ENCODE measurements around the gene PCBP3.

Gene PCBP3

DNA sequence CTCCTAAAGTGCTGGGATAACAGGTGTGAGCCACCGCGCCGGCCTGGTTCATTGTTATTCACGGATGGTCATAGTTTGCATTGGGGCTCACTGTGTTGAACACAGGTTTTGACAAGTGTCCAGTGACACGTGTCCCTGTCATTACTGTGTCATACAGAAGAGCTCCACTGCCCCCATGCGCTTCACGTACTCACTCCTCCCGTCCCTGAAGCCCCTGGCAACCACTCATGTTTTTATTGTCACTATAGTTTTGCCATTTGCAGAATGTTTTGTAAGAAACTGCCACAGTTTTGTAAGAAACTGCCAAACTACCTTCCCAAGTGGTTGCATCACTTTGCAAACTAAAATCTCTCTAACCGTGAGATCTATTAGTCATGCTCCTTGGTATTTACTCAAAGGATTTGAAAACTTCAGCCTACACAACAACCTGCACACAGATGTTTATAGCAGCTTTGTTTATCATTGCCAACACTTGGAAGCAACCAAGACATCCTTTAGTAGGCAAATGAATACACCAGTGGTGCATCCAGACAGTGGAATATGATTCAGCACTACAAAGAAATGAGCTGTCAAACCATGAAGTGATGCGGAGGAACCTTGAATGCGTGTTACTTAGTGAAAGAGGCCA is 174.9 kb downstream of the PCBP3 start:
- no peak for DNase-seq

DNA sequence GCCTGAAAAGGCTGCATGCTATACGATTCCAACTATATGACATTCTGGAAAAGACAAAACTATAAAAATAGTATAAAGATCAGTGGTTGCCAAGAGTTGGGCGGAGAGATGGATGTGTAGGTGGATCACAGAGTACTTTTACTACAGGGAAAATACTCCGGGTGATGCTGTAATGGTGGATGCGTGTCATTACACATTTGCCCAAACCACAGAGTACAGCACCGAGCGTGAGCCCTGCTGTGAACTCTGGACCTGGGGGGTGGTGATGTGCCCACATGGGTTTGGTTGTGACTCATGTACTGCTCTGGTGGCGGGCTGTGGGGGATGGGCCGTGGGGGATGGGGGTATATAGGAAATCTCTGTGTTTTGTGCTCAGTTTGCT is 175.4 kb downstream of the PCBP3 start:
- no peak for DNase-seq

DNA sequence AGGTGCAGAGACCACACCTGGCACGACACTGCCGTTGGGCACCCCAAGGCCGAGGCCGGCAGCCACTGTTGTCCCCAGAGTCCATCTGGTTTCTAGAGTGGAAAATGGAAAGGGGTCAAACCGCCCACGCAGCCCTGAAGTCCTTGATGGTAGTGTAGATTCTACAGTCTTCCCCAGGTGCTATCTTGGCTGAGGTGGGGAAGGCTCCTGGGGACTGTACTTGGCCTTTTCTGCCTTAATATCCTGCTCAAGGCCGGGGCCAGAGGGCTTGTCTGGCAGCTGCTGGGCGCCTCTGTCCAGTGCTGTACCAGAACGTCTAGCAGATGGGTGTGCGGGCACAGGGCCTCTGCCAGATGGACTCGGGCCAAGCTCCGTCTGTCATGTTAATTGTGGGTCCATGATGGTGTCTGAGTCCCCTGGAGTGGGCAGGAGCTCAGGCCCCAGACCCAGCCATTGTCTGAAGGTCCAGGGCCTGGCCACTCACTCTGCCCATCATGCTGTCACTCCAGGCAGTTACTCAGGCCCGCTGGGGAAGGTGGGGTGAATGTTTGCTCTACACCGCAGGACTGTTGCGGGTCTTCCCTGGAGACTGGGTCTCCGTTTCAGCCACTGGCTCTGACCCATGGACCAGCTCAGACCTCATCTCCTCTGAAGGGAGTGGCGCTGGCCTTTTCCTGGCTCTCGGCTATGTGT is 176.1 kb downstream of the PCBP3 start:
- DNase-seq, result peak; percentile 58

DNA sequence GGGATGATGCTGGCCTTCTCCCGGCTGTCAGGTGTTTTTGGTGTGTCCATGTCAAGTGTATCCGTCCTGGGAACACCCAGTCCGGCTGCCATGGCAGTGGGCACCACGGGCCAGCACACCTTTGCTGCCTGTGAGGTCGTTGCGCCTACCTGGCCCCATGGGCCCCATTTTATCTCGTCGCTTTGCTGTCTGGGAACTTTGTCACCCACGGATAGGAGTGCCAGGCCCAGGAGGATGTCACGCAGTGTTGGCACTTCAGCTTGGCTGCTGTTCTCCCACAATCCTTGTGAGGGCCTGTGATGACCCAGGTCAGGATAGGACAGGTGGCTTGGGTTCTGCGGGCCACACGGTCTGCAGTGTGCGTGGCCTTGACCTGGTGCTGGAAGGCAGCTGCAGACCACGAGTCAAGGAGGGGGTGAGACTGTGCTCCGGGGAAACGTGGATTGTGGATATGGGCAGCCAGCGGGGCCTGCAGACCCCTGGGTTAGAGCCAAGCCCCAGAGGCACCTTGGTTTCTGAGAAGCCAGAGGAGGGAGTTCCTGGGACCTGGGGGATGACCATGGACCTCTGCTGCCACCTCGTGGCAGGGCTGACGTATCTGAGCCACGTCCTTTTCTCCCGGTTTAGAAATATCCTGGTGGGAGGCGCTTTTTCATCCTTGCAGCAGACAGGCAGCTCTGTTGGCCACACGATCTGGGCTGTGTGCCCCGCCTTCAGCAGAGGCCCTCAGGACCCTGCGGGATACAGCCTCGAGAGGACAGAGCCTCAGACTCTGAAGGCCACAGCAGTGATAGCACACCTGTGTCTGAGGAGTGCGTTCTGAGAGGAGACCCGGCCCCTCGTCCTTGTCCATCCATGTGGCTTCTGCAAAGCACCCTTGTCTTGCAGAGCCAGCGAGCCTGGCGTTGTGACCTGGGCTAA is 176.9 kb downstream of the PCBP3 start:
- DNase-seq, result peak; percentile 91

DNA sequence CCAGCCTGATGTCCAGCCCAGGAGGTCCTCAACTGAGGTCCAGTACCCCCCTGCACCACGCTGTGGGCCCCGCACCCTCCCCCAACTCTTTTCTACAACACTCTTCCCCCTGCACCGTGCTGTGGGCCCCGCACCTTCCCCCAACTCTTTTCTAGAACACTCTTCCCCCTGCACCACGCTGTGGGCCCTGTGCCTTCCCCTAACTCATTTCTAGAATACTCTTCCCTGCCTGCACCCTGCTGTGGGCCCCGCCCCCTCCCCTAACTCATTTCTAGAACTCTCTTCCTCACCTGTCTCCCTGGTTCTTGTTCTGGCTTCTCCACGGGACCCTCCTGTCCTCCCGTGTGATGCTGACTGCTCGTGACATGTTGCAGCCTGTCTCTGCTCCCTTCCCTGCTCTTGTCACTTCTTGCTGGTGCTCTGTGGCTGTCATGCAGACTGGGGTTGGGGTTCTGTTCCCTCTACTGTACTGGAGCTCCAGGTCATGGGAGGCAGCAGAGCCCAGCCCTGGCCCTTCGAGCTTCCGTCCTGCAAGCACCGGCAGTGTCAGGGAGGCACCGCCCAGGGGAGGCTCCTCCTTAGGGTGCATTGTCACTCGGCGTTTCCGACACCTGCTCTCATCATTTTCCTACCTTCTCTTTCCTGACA is 177.9 kb downstream of the PCBP3 start:
- DNase-seq, result no peak

DNA sequence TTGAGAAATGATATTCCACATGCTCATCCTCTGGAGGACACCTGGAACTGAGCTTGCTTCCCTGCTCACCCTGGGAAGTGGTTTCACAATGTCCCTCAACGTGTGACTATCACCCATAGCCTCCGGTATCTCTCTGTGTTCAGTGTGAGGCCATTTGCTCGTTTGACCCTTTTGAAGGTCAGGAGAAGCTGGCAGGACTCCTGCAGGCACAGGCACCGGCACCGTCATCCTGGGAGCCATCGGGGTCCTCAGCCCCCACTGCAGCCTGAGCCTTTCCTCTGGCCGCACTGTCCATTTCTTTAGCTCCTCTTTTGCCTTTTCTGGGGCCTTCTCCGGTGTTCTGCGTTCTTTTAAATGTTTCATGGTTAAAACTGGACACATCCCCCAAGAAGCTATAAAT is 178.5 kb downstream of the PCBP3 start:
- DNase-seq, result no peak

DNA sequence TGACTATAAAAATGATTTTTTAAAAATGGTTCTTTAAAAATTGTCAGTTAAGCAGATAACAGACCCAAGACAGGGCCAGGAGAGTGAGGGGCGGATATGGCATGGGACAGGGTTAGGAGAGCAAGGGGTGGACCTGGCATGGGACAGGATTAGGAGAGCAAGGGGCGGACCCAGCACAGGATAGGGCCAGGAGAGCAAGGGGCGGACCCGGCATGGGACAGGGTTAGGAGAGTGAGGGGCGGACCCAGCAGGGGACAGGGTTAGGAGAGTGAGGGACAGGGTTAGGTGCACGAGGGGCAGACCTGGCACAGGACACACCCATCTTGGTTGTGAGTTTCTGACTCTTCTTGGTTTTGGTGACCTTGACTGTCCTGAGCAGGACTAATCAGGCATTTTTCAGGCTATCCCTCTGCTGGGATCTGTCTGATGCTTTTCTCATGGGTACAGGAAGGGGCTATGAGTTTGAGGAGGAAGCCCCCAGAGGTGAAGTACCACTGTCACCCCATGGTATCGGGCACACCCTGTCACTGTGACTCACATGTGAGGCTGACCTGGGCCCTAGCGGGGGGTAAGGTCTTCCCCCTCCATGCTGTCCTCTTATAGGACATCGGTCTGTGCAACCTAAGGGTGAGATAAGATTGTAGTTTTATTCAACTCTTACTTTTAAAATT is 179.0 kb downstream of the PCBP3 start:
- no peak for DNase-seq

DNA sequence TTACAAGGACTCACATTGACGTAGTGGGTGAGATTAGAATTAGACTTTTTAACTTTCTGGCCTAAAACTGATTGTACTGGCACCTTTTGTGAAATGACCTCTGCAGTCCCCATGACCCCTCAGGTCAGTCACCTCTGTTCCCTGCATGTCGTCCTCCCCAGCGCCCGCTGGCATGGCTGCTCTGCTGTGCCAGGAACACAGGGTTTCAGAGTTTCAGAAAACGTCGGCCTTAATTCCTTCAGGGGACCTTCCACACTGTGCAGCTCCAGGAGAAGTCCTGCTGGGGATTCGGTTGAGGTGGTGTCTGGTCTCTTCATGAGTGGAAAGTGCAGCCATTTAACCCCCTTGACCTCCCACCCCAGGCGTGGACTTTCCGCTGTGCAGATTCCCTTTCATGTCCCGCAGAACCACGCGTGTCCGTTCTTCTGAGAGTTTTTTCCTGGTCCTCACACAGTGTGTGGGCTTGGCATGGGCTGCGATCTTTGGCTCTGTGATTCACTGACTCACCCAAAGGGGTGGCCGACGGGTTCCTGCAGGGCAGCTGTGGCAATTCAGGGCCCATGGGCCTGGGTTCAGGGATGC is 179.7 kb downstream of the PCBP3 start:
- no peak for DNase-seq

DNA sequence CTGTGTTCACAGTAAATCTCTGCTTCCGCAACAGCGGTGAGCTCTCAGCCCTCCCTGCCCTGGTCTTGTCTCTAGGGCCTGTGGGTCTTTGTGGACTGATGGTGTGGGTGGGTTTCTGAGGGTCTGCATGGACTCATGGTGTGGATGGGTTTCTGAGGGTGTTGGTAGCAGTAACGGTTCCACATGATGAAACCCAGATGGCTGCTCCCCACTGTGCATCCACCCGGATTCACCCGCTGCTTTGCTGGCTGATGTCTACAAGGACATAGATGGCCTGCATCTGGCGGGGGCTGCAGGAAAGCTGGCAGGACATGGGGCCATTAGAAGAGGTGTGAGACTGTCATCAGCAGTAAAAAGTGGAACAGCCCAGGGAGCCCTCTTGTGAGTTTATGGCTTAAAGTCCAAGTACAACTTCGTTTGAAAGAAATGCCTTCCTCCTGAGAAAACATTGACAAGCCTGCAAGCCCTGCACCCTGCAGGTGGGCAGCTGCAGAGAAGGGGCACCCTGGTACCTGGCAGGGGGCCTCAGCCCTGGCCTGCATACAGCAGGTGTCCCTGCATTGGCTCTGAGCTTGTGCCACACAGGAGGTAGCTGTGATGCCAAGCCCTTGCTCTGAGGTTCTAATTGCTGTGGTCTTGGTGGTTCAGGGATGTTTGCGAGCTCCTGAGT is 181.2 kb downstream of the PCBP3 start:
- DNase-seq, result no peak

DNA sequence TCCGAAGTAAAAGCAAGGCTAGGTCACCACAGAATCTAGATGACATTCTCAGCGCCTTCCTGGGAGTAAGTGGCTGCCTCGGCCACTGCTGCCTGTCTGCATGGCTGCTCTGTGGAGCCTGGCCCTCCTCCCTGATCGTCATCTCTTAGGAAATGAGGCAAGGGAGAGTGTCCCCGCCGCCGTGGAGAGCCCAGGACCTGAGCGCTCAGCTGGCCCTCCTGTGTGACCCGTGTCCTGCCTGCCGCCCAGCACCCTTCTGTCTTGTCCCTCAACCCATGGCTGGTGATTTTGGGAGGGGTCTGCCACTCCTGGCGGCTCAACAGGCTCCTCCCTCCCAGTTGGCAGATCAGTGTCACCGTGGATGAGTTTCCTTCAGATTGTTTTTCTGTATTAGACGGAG is 181.7 kb downstream of the PCBP3 start:
- DNase-seq, result no peak

DNA sequence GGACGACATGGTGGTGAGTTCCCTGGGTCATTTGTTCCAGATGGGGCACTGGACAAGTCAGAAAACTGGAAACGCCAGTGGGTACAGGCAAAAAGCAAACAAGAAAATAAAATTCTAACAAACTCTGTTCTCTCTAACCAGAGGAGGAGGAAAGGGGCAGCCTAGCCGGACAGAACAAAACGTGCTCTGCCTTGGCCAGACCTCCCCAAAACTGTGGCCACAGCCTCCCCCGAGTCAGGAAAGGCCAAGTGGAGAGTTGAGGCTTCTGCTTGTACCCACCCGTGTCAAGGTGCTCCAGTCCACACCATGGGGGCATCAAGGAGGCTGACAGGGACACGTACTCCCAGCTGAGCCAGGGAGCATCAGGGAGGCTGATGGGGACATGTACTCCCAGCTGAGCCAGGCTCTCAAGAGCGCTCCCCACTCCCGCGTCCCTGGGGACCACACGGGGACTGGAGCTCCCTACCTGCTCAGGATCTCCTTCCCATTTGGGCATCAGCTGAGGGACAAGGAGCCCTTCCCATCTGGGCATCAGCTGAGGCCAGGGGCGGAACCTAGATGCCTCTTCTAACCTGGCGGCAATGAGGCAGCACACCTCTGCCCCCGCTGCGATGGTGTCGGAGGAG is 183.3 kb downstream of the PCBP3 start:
- no peak for DNase-seq

DNA sequence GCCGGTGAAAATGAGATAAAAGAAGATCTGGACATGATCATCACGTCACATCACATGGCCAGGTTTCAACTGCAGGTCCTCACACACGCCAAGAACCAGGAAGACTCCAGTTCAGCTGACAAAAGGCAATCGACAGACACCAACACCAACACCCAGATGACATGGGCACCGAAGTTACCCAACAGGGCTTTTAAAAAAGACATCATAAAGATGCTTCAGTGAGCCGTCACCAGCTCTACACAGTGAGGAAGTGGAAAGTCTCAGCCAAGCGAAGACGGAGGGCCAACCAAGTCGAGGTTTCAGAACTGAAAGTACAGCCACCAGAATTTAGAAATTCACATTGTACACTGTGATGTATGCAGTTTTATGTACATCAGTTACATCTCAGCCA is 183.8 kb downstream of the PCBP3 start:
- no peak for DNase-seq

DNA sequence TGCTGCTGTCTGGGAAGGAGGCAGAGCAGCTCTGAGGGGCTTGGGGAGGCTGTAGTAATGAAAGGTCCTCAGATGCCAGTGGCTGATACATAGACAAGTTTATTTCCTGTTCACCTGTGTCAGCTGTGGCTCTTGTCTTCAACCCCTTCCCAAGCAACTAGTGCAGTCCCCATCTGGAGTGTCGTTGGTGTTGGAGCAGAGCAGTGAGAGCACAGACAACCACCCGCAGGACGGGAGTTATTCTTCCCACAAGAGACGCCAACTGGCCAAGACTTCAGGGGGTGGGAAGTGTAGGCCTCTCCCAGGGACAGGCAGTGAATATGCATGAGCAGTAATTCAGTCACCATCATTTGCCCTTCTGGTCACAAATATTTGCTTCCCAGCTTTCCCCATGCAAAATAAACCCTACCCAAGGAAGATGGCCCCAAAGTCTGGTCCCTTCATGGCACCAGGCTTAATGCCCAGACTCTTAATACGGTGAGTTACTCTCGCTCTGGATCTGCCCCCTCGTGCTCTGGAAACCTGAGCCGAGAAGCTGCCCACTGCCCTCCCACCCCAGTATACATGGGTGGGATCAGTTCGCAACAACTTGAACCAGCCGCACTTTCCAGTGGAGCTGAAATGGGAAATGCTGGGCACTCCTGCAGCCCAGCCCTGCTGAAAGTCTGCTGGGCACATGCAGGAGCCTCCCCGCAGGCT is 184.5 kb downstream of the PCBP3 start:
- DNase-seq, result no peak

DNA sequence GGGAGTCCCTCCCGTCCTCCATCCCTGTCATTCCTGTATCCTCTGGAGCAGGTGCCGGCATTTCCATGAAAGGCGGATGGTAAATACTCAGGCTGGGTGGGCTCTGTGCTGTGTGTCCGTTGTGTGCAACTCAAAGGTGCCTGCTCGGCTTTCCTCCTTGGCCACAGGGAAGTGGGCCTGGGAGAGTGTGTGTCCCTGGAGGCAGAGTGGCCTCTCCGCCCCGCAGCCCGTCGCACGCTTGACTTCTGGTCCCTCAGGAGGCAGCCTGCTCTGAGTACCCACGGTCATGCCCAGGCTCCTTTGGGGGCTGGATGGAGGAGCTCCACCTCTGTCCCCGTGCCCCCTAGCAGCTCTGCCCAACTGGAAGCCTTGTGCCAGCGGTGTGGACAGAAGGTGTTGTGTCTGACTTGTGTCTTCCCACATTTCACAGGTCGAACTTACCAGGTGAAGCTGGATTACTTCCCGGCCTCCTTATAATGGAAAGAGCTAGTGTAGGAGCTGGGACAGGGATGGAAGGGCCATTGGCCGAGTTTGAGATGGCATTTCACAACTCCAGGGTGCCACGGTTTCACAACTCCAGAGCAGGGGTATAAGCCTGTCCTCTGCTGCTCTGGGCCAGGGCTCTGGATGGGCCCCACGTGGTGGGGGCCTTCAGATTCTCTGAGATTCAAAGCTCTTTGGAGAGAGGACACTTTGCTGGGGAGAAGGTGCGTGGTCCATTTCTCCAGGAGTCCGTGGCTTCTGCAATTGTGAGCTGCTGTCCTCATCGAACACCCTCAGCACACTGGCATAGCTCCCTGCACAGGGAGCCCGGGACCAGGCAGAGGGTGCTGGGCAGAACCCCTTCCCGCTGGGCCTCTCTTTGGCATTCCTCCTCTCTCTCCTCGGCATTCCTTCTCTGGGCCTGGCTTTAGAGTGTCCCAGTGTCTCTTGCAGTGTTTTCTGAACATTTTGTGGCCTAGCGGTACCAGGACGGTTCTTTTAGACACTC is 185.3 kb downstream of the PCBP3 start:
- DNase-seq, result no peak

DNA sequence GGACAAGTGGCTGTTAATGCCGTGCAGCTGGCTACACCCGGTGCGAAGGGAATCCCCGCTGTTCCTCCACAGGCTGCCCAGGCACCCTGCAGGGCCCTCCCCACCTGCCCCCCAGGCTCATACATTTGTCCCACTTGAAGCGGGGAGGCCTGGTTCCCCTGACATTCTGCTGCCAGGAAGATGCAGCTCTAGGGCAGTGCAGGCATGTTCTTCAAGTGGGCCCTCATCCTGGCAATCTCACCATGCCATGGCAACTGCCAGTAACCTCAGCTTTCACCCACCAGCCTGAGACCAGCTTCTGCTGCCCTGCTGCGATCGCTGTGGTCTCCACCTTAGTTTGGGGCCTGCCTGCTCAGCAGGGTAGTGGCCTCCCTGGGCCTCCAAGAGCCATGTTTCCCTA is 186.1 kb downstream of the PCBP3 start:
- no peak for DNase-seq

DNA sequence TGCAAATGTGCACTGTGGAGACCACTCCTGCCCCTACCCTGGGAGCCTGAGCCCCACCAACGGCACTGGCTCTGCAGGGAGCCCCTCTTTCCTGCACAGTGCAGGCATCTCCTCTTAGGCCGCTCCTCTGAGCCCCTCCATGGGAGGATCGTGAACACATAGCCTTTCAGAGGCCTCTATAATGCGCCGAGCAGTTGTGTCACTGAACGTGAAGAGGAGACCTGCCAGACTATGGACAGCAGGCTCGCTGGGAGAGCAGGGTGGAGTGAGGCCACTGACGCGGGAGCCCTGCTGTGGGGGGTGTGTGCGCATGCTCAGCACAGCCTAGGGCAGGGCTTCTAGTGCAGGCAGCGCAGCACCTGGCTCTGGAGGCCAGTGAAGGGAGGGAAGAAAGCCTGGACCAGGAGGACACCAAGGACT is 186.7 kb downstream of the PCBP3 start:
- peak; percentile 77 for DNase-seq

DNA sequence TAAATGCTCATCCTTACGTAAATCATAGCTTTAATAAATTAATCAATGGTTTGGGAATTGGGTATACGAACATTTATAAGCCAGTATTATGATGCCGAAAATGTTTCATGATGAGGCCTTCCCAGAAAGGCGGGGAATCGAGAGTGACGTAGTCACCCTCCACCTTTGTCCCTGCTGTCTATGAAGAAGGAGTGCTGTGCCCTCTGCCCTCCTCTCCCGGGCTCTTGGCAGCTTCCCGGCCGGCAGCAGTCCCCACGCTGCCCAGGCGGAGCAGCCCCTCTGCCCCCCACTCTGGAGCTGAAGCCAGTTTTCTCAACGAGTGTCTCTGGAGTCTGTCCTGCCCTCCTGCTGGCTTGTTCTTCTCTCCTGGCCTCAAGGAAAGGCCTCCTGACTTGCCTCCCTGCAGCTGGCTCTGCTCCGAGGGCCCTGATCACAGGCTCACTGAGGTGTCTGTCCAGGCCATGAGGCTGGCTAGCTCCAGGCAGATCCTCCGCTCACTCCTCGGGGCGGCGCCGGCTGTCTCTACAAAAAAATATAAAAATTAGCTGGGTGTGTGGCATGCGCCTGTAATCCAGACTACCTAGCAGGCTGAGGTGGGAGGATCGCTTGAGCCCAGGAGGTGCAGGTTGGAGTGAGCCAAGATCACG is 187.3 kb downstream of the PCBP3 start:
- no peak for DNase-seq

DNA sequence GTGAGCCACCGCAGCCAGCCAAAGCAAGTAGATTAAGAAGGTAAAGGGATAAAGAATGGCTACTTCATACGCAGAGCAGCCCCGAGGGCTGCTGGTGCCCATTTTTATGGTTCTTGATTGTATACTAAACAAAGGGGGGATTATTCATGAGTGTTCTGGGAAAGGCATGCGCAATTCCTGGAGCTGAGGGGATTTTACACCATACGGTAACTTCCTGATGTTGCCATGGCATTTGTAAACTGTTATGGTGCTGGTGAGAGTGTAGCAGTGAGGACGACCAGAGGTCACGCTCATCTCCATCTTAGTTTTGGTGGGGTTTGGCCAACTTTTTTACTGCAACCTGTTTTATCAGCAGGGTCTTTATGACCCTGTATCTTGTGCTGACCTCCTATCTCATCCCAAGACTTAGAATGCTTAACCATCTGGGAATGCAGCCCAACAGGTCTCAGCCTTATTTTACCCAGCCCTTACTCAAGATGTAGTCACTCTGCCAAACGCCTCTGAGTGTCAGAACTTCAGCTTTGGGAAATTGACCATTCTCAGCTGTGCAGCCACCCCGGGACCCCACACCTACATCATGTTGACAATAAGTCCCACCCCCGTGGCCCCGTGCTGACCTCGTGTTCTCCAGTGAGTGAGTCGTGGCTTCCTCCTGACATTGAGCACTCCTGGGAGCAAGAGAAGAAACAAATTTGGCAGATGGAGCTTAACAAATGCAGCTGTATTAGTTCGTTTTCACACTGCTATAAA is 188.6 kb downstream of the PCBP3 start:
- no peak for DNase-seq

Data from retina (tissue), 1 donor.